WTC11 (cell line): Measurements from ENCODE around the gene TRPV2. TPM values are rescaled to one million over a fixed set of nuclear protein-coding genes. Genes with fewer than 3 reads are reported as not detected.

Experiments used
- ATAC-seq: fragments of 200-7000 bp; cut with Tn5 transposase; 2 replicates; pipeline ENCODE4 v1.10.0; 2021; ENCODE audit warnings: mild to moderate bottlenecking, moderate library complexity
- CTCF ChIA-PET: fragments of 300-600 bp; sonication (Branson Sonifier 250); formaldehyde crosslinking; loops from one replicate; lab custom pipeline; 2021; ENCODE audit warnings: antibody characterized with exemption; lab: Charles Lee
- POLR2A ChIA-PET: fragments of 350-600 bp; sonication (Branson Sonifier 250); formaldehyde crosslinking; loops from one replicate; lab custom pipeline; 2021; ENCODE audit warnings: antibody characterized with exemption; lab: Charles Lee
- DNase-seq: peaks from one replicate; pipeline ENCODE4 v3.0.0; 2021; ENCODE audit warnings: low spot score
- H3K27ac Mint-ChIP-seq: 2 replicates; pipeline ENCODE4 v1.8.0; 2021; ENCODE audit warnings: mixed read lengths
- H3K27me3 Mint-ChIP-seq: 2 replicates; pipeline ENCODE4 v1.8.0; 2021; ENCODE audit warnings: low read depth, mild to moderate bottlenecking, moderate library complexity, mixed read lengths
- H3K36me3 Mint-ChIP-seq: 2 replicates; pipeline ENCODE4 v1.8.0; 2021; ENCODE audit warnings: mixed read lengths
- H3K4me1 Mint-ChIP-seq: 2 replicates; pipeline ENCODE4 v1.8.0; 2022; ENCODE audit warnings: mixed read lengths
- H3K4me3 Mint-ChIP-seq: 2 replicates; pipeline ENCODE4 v1.8.0; 2021; ENCODE audit warnings: mild to moderate bottlenecking, moderate library complexity, mixed read lengths
- H3K9me3 Mint-ChIP-seq: 2 replicates; pipeline ENCODE4 v1.8.0; 2021; ENCODE audit warnings: mixed read lengths
- ATF3 ChIP-seq: sonication (generic); formaldehyde crosslinking; conservative IDR thresholded peaks from 2 replicates; pipeline ENCODE4 v1.8.1; 2022; ENCODE audit warnings: mild to moderate bottlenecking, missing genetic modification reagents
- ATF6 ChIP-seq: sonication (generic); formaldehyde crosslinking; IDR thresholded peaks from 2 replicates; pipeline ENCODE4 v1.8.1; 2023; ENCODE audit warnings: mild to moderate bottlenecking, missing genetic modification reagents
- CBFB ChIP-seq: sonication (generic); formaldehyde crosslinking; IDR thresholded peaks from 2 replicates; pipeline ENCODE4 v1.8.1; 2022; ENCODE audit warnings: mild to moderate bottlenecking, low read depth, missing genetic modification reagents
- CREB1 ChIP-seq: sonication (generic); formaldehyde crosslinking; IDR thresholded peaks from 2 replicates; pipeline ENCODE4 v1.8.0; 2023; ENCODE audit warnings: mild to moderate bottlenecking, missing genetic modification reagents
- IRF2 ChIP-seq: sonication (generic); formaldehyde crosslinking; IDR thresholded peaks from 2 replicates; pipeline ENCODE4 v1.8.0; 2022; ENCODE audit warnings: low read depth, missing genetic modification reagents, borderline replicate concordance
- MXD4 ChIP-seq: fragments of 250-450 bp; sonication (Bioruptor Pico); IDR thresholded peaks from 2 replicates; pipeline ENCODE4 v1.8.0; 2021; ENCODE audit warnings: mild to moderate bottlenecking, moderate library complexity, borderline replicate concordance
- NFATC4 ChIP-seq: fragments of 250-450 bp; sonication (Bioruptor Pico); IDR thresholded peaks from 2 replicates; pipeline ENCODE4 v1.9.0; 2021; ENCODE audit warnings: mild to moderate bottlenecking
- NFE2L1 ChIP-seq: sonication (generic); formaldehyde crosslinking; IDR thresholded peaks from 2 replicates; pipeline ENCODE4 v1.8.1; 2023; ENCODE audit warnings: missing genetic modification reagents
- NR3C1 ChIP-seq: sonication (generic); formaldehyde crosslinking; conservative IDR thresholded peaks from 2 replicates; pipeline ENCODE4 v1.8.1; 2023; ENCODE audit warnings: low read depth, mild to moderate bottlenecking, missing genetic modification reagents
- RELA ChIP-seq: sonication (generic); formaldehyde crosslinking; IDR thresholded peaks from 2 replicates; pipeline ENCODE4 v1.8.1; 2022; ENCODE audit warnings: missing genetic modification reagents, mild to moderate bottlenecking, borderline replicate concordance
- RORB ChIP-seq: fragments of 250-450 bp; sonication (Bioruptor Pico); IDR thresholded peaks from 2 replicates; pipeline ENCODE4 v1.9.0; 2021; ENCODE audit warnings: mild to moderate bottlenecking
- TCF7 ChIP-seq: sonication (generic); formaldehyde crosslinking; IDR thresholded peaks from 2 replicates; pipeline ENCODE4 v1.8.0; 2022; ENCODE audit warnings: mild to moderate bottlenecking, low read depth, missing genetic modification reagents, moderate library complexity
- TEAD1 ChIP-seq: sonication (generic); formaldehyde crosslinking; IDR thresholded peaks from 2 replicates; pipeline ENCODE4 v1.8.0; 2022; ENCODE audit warnings: mild to moderate bottlenecking, missing genetic modification reagents
- ZNF263 ChIP-seq: sonication (generic); formaldehyde crosslinking; IDR thresholded peaks from 2 replicates; pipeline ENCODE4 v1.8.1; 2022; ENCODE audit warnings: low read depth, mild to moderate bottlenecking, moderate library complexity, missing genetic modification reagents
- ZNF416 ChIP-seq: fragments of 250-450 bp; sonication (Bioruptor Pico); IDR thresholded peaks from 2 replicates; pipeline ENCODE4 v1.9.0; 2021; ENCODE audit warnings: mild to moderate bottlenecking, inconsistent platforms
- total RNA-seq: library from RNA; stranded (reverse); gene quantifications from 3 replicates; pipeline ENCODE4 v1.2.3, GENCODE V29; 2021
- TF ChIP-seq, protein P1 (sequence below): fragments of 250-450 bp; sonication (Bioruptor Pico); IDR thresholded peaks from 2 replicates; pipeline ENCODE4 v1.8.0; 2021; ENCODE audit warnings: mild to moderate bottlenecking
- TF ChIP-seq, protein P2 (sequence below): sonication (generic); formaldehyde crosslinking; IDR thresholded peaks from 2 replicates; pipeline ENCODE4 v1.8.0; 2023; ENCODE audit warnings: mild to moderate bottlenecking, missing genetic modification reagents
- TF ChIP-seq, protein P3 (sequence below): fragments of 200-600 bp; IDR thresholded peaks from 2 replicates; pipeline ENCODE4 v1.8.0; 2022; ENCODE audit warnings: antibody characterized with exemption
- TF ChIP-seq, protein P4 (sequence below): sonication (generic); formaldehyde crosslinking; IDR thresholded peaks from 2 replicates; pipeline ENCODE4 v1.8.0; 2022; ENCODE audit warnings: mild to moderate bottlenecking, missing genetic modification reagents
- TF ChIP-seq, protein P5 (sequence below): fragments of 250-450 bp; sonication (Bioruptor Pico); IDR thresholded peaks from 2 replicates; pipeline ENCODE4 v1.9.0; 2021; ENCODE audit warnings: mild to moderate bottlenecking

The TRPV2 gene
- total RNA-seq, 1 experiment from 2014 or later: 3.5 TPM

GRCh38 chr17:16467886-16468285 is 52.5 kb downstream of the TRPV2 start:
- POLR2A ChIA-PET: no interaction called here
- DNase-seq (no peak), ATAC-seq (no peak)
- no peaks in the 10 kb centered on the region for H3K9me3 Mint-ChIP-seq
- CTCF ChIA-PET: interaction anchor here (0.9 kb wide), 1 partner anchor 15 kb away, joined by 4 read pairs; no protein-coding TSS in a partner anchor
- TF ChIP-seq TCF7 (no peak), MXD4 (CRISPR knock-in tag) (no peak), NFE2L1 (CRISPR knock-in tag) (no peak), RELA (CRISPR knock-in tag) (no peak), TEAD1 (CRISPR knock-in tag) (no peak), RORB (CRISPR knock-in tag) (no peak), ZNF263 (CRISPR knock-in tag) (no peak), ATF3 (no peak), NFATC4 (CRISPR knock-in tag) (no peak), ZNF416 (CRISPR knock-in tag) (no peak), CREB1 (CRISPR knock-in tag) (no peak)
- TF ChIP-seq, protein P1, sequence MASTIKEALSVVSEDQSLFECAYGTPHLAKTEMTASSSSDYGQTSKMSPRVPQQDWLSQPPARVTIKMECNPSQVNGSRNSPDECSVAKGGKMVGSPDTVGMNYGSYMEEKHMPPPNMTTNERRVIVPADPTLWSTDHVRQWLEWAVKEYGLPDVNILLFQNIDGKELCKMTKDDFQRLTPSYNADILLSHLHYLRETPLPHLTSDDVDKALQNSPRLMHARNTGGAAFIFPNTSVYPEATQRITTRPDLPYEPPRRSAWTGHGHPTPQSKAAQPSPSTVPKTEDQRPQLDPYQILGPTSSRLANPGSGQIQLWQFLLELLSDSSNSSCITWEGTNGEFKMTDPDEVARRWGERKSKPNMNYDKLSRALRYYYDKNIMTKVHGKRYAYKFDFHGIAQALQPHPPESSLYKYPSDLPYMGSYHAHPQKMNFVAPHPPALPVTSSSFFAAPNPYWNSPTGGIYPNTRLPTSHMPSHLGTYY (CRISPR knock-in tag): no peak
- TF ChIP-seq, protein P2, sequence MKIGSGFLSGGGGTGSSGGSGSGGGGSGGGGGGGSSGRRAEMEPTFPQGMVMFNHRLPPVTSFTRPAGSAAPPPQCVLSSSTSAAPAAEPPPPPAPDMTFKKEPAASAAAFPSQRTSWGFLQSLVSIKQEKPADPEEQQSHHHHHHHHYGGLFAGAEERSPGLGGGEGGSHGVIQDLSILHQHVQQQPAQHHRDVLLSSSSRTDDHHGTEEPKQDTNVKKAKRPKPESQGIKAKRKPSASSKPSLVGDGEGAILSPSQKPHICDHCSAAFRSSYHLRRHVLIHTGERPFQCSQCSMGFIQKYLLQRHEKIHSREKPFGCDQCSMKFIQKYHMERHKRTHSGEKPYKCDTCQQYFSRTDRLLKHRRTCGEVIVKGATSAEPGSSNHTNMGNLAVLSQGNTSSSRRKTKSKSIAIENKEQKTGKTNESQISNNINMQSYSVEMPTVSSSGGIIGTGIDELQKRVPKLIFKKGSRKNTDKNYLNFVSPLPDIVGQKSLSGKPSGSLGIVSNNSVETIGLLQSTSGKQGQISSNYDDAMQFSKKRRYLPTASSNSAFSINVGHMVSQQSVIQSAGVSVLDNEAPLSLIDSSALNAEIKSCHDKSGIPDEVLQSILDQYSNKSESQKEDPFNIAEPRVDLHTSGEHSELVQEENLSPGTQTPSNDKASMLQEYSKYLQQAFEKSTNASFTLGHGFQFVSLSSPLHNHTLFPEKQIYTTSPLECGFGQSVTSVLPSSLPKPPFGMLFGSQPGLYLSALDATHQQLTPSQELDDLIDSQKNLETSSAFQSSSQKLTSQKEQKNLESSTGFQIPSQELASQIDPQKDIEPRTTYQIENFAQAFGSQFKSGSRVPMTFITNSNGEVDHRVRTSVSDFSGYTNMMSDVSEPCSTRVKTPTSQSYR (CRISPR knock-in tag): no peak
- TF ChIP-seq, protein P3, sequence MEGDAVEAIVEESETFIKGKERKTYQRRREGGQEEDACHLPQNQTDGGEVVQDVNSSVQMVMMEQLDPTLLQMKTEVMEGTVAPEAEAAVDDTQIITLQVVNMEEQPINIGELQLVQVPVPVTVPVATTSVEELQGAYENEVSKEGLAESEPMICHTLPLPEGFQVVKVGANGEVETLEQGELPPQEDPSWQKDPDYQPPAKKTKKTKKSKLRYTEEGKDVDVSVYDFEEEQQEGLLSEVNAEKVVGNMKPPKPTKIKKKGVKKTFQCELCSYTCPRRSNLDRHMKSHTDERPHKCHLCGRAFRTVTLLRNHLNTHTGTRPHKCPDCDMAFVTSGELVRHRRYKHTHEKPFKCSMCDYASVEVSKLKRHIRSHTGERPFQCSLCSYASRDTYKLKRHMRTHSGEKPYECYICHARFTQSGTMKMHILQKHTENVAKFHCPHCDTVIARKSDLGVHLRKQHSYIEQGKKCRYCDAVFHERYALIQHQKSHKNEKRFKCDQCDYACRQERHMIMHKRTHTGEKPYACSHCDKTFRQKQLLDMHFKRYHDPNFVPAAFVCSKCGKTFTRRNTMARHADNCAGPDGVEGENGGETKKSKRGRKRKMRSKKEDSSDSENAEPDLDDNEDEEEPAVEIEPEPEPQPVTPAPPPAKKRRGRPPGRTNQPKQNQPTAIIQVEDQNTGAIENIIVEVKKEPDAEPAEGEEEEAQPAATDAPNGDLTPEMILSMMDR: no peak
- TF ChIP-seq, protein P4, sequence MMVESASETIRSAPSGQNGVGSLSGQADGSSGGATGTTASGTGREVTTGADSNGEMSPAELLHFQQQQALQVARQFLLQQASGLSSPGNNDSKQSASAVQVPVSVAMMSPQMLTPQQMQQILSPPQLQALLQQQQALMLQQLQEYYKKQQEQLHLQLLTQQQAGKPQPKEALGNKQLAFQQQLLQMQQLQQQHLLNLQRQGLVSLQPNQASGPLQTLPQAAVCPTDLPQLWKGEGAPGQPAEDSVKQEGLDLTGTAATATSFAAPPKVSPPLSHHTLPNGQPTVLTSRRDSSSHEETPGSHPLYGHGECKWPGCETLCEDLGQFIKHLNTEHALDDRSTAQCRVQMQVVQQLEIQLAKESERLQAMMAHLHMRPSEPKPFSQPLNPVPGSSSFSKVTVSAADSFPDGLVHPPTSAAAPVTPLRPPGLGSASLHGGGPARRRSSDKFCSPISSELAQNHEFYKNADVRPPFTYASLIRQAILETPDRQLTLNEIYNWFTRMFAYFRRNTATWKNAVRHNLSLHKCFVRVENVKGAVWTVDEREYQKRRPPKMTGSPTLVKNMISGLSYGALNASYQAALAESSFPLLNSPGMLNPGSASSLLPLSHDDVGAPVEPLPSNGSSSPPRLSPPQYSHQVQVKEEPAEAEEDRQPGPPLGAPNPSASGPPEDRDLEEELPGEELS: no peak
- TF ChIP-seq, protein P5, sequence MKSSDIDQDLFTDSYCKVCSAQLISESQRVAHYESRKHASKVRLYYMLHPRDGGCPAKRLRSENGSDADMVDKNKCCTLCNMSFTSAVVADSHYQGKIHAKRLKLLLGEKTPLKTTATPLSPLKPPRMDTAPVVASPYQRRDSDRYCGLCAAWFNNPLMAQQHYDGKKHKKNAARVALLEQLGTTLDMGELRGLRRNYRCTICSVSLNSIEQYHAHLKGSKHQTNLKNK: no peak
- peaks cover 60% of the 10 kb centered on the region for H3K4me1 Mint-ChIP-seq
- H3K4me3 Mint-ChIP-seq: no peak overlapping the region
- no peaks in the 10 kb centered on the region for H3K27me3 Mint-ChIP-seq
- no peak overlapping the region for H3K27ac Mint-ChIP-seq
- no peaks in the 10 kb centered on the region; the same call in 1 of the 2 replicates for H3K36me3 Mint-ChIP-seq

GRCh38 chr17:16468428-16468992 is 53.1 kb downstream of the TRPV2 start:
- ATAC-seq (no peak), DNase-seq (no peak)
- Mint-ChIP-seq H3K4me1 (peaks cover 59% of the 10 kb centered on the region), H3K27me3 (no peaks in the 10 kb centered on the region), H3K4me3 (no peak overlapping the region), H3K36me3 (no peaks in the 10 kb centered on the region; the same call in 1 of the 2 replicates), H3K9me3 (no peaks in the 10 kb centered on the region), H3K27ac (no peak overlapping the region)
- ChIA-PET POLR2A (no interaction called here), CTCF (no interaction called here)
- TF ChIP-seq, protein P4: no peak
- TF ChIP-seq IRF2 (CRISPR knock-in tag): no peak
- TF ChIP-seq CBFB (CRISPR knock-in tag): no peak
- TF ChIP-seq NR3C1 (CRISPR knock-in tag): no peak
- TF ChIP-seq ATF6: no peak
